Measurements from ENCODE around the gene ZBTB44.
"Not testable (repeated sequence)": the region's sequence is repeated elsewhere in the genome, so short reads cannot be mapped to it uniquely, and the experiment has no call there.

The ZBTB44 gene

GRCh38 chr11:130308886-130309285 lies 5.8 kb downstream of the ZBTB44 start:
- Histone ChIP-seq H3K27me3 (ENCODE audit: control insufficient read depth in 1 of 2, insufficient read depth in 2 of 2, low read length in 2 of 2) (no peaks in the 10 kb centered on the region), H3K36me3 (ENCODE audit: insufficient read depth, low read length) (peaks cover 5% of the 10 kb centered on the region), H3K4me1 (ENCODE audit: insufficient read depth, low read length) (peaks cover 34% of the 10 kb centered on the region), H3K4me3 (ENCODE audit: low read depth in 1 of 2, low read length in 2 of 2) (no peak overlapping the region), H3K9ac (ENCODE audit: low read length) (no peak overlapping the region), H3K27ac (ENCODE audit: low read depth, low read length) (no peak overlapping the region), H3K9me3 (ENCODE audit: low read length) (no peaks in the 10 kb centered on the region)

GRCh38 chr11:130308059-130308458 lies 6.7 kb downstream of the ZBTB44 start:
- Histone ChIP-seq H3K4me1 (ENCODE audit: insufficient read depth, low read length) (peaks cover 30% of the 10 kb centered on the region), H3K4me3 (ENCODE audit: low read depth in 1 of 2, low read length in 2 of 2) (no peak overlapping the region), H3K27ac (ENCODE audit: low read depth, low read length) (no peak overlapping the region), H3K27me3 (ENCODE audit: control insufficient read depth in 1 of 2, insufficient read depth in 2 of 2, low read length in 2 of 2) (no peaks in the 10 kb centered on the region), H3K36me3 (ENCODE audit: insufficient read depth, low read length) (peaks cover 5% of the 10 kb centered on the region), H3K9me3 (ENCODE audit: low read length) (no peaks in the 10 kb centered on the region), H3K9ac (ENCODE audit: low read length) (no peak overlapping the region)

- Histone ChIP-seq H3K4me3 (ENCODE audit: low read depth in 1 of 2, low read length in 2 of 2) (no peak overlapping the region), H3K4me1 (ENCODE audit: insufficient read depth, low read length) (peaks cover 15% of the 10 kb centered on the region), H3K36me3 (ENCODE audit: insufficient read depth, low read length) (peaks cover 5% of the 10 kb centered on the region), H3K27me3 (ENCODE audit: control insufficient read depth in 1 of 2, insufficient read depth in 2 of 2, low read length in 2 of 2) (no peaks in the 10 kb centered on the region), H3K27ac (ENCODE audit: low read depth, low read length) (no peak overlapping the region), H3K9ac (ENCODE audit: low read length) (no peak overlapping the region), H3K9me3 (ENCODE audit: low read length) (no peaks in the 10 kb centered on the region)
These were observed 10.1 kb downstream of the ZBTB44 start for GRCh38 chr11:130304651-130305050.

- Histone ChIP-seq H3K9me3 (ENCODE audit: low read length) (no peaks in the 10 kb centered on the region), H3K9ac (ENCODE audit: low read length) (no peak overlapping the region), H3K27me3 (ENCODE audit: control insufficient read depth in 1 of 2, insufficient read depth in 2 of 2, low read length in 2 of 2) (no peaks in the 10 kb centered on the region), H3K4me3 (ENCODE audit: low read depth in 1 of 2, low read length in 2 of 2) (no peak overlapping the region), H3K27ac (ENCODE audit: low read depth, low read length) (no peak overlapping the region), H3K36me3 (ENCODE audit: insufficient read depth, low read length) (no peaks in the 10 kb centered on the region), H3K4me1 (ENCODE audit: insufficient read depth, low read length) (peaks cover 9% of the 10 kb centered on the region)
These were observed 13.7 kb downstream of the ZBTB44 start for GRCh38 chr11:130301002-130301401.

- Histone ChIP-seq H3K4me3 (ENCODE audit: low read depth in 1 of 2, low read length in 2 of 2) (no peak overlapping the region), H3K27me3 (ENCODE audit: control insufficient read depth in 1 of 2, insufficient read depth in 2 of 2, low read length in 2 of 2) (no peaks in the 10 kb centered on the region), H3K27ac (ENCODE audit: low read depth, low read length) (no peak overlapping the region), H3K9me3 (ENCODE audit: low read length) (no peaks in the 10 kb centered on the region), H3K4me1 (ENCODE audit: insufficient read depth, low read length) (peaks cover 9% of the 10 kb centered on the region), H3K36me3 (ENCODE audit: insufficient read depth, low read length) (no peaks in the 10 kb centered on the region), H3K9ac (ENCODE audit: low read length) (no peak overlapping the region)
These were observed 14.2 kb downstream of the ZBTB44 start for GRCh38 chr11:130300567-130300966.

DNA sequence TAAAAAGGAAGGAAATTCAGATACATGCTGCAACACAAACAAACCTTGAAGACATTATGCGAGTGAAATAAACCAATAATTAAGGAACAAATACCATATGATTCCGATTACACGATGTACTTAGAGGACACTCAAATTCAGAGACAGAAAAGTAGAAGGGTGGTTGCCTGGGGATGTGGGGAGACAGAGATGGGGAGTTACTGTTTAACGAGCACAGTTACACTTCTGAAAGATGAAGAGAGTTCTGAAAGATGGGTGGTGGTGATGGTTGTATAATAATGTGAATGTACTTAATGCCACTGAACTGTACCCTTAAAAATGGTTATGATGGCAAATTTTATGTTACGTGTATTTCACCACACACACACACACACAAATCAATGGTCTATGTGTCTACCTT lies 14.7 kb downstream of the ZBTB44 start:
- Histone ChIP-seq H3K27ac (ENCODE audit: low read depth, low read length) (no peak overlapping the region), H3K36me3 (ENCODE audit: insufficient read depth, low read length) (no peaks in the 10 kb centered on the region), H3K27me3 (ENCODE audit: control insufficient read depth in 1 of 2, insufficient read depth in 2 of 2, low read length in 2 of 2) (no peaks in the 10 kb centered on the region), H3K4me1 (ENCODE audit: insufficient read depth, low read length) (peaks cover 9% of the 10 kb centered on the region), H3K4me3 (ENCODE audit: low read depth in 1 of 2, low read length in 2 of 2) (no peak overlapping the region), H3K9ac (ENCODE audit: low read length) (no peak overlapping the region), H3K9me3 (ENCODE audit: low read length) (no peaks in the 10 kb centered on the region)

DNA sequence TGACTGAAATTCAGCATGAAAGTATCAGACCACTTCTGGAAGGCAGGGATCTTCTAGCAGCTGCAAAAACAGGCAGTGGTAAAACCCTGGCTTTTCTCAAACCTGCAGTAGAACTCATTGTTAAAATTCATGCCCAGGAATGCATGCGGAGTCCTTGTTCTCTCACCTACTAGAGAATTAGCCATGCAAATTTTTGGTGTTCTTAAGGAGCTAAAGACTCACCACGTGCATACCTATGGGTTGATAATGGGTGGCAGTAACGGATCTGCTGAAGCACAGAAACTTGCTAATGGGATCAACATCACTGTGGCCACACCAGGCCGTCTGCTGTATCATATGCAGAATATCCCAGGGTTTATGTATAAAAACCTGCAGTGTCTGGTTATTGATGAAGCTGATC lies 19.1 kb downstream of the ZBTB44 start:
- Histone ChIP-seq H3K4me3 (ENCODE audit: low read depth in 1 of 2, low read length in 2 of 2) (no peak overlapping the region), H3K9me3 (ENCODE audit: low read length) (no peaks in the 10 kb centered on the region), H3K27me3 (ENCODE audit: control insufficient read depth in 1 of 2, insufficient read depth in 2 of 2, low read length in 2 of 2) (no peaks in the 10 kb centered on the region), H3K36me3 (ENCODE audit: insufficient read depth, low read length) (no peaks in the 10 kb centered on the region), H3K27ac (ENCODE audit: low read depth, low read length) (no peak overlapping the region), H3K9ac (ENCODE audit: low read length) (no peak overlapping the region), H3K4me1 (ENCODE audit: insufficient read depth, low read length) (peaks cover 5% of the 10 kb centered on the region)

DNA sequence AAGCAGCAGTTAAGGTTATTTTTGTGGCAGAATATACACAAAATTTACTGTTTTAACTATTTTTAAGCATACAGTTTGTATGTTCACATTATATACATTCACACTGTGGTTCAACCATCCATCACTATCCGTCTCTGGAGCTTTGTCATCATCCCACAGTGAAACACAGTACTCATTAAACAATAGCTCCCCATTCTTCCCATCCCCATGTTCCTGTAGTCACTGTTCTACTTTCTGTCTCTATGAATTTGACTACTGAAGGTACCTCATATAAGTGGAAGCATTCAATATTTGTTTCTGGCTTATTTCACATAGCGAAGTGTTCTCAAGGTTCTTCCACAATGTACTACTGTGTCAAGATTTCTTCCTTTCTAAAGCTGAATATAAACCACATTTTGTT lies 32.6 kb downstream of the ZBTB44 start:
- Histone ChIP-seq H3K9me3 (ENCODE audit: low read length) (peaks cover 3% of the 10 kb centered on the region), H3K27ac (ENCODE audit: low read depth, low read length) (no peak overlapping the region), H3K27me3 (ENCODE audit: control insufficient read depth in 1 of 2, insufficient read depth in 2 of 2, low read length in 2 of 2) (no peaks in the 10 kb centered on the region), H3K4me1 (ENCODE audit: insufficient read depth, low read length) (no peaks in the 10 kb centered on the region), H3K9ac (ENCODE audit: low read length) (no peak overlapping the region), H3K36me3 (ENCODE audit: insufficient read depth, low read length) (no peaks in the 10 kb centered on the region), H3K4me3 (ENCODE audit: low read depth in 1 of 2, low read length in 2 of 2) (no peak overlapping the region)

DNA sequence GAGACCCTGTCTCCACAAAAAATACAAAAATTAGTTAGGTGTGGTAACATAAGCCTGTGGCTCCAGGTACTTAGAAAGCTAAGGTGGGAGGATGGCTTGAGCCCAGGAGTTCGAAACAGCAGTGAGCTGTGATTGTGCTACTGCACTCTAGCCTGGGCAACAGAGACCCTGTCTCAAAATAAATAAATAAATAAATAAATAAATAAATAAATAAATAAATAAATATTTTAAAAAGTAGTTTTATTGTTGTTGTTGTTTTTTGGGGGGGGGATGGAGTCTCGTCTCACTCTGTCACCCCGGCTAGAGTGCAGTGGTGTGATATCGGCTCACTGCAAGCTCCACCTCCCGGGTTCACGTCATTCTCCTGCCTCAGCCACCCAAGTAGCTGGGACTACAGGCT lies 33.4 kb downstream of the ZBTB44 start:
- H3K4me3 ChIP-seq (ENCODE audit: low read depth in 1 of 2, low read length in 2 of 2); H3K4me1 ChIP-seq (ENCODE audit: insufficient read depth, low read length); H3K9ac ChIP-seq (ENCODE audit: low read length); H3K36me3 ChIP-seq (ENCODE audit: insufficient read depth, low read length); H3K27me3 ChIP-seq (ENCODE audit: control insufficient read depth in 1 of 2, insufficient read depth in 2 of 2, low read length in 2 of 2); H3K27ac ChIP-seq (ENCODE audit: low read depth, low read length); H3K9me3 ChIP-seq (ENCODE audit: low read length): not testable (repeated sequence)

DNA sequence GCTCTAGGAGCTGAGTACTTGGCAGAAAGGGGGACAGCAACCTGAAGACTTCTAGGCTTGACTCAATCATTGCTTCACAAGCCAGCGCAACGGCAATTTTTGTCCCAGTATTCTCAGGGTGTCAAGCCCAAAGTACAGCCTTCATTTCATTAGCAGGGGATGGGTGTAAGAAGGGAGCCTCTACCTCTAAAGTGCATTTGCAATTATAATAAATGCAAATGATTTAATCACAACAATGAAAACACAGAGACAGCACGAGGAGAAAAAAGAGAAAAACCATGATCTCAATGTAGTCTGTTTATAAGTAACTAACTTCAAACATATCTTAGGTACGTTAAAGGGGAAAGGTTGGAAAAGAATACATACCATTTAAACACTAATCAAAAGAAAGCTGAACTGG lies 34.7 kb downstream of the ZBTB44 start:
- no peaks in the 10 kb centered on the region for H3K27me3 ChIP-seq (ENCODE audit: control insufficient read depth in 1 of 2, insufficient read depth in 2 of 2, low read length in 2 of 2)
- H3K4me3 ChIP-seq (ENCODE audit: low read depth in 1 of 2, low read length in 2 of 2) = no peak overlapping the region

DNA sequence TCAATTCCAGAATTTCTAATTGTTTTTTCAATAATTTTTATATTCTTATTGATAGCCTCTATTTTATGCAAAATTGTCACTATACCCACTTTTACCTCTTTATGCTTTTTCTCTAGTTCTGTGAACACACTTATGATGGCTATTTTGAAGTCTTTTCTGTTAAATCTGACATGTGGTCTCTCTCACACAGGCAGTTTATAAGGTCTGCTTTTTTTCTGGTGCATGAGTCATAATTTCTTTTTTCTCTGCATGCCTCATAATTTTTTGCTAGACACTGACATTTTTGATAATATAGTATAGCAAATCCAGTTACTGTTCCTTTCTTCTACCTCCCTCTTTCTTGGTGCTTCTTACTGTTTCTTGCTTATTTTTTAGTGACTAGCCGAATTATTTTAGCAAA lies 36.0 kb downstream of the ZBTB44 start:
- Histone ChIP-seq H3K36me3 (ENCODE audit: insufficient read depth, low read length) (no peaks in the 10 kb centered on the region), H3K27ac (ENCODE audit: low read depth, low read length) (no peak overlapping the region), H3K4me3 (ENCODE audit: low read depth in 1 of 2, low read length in 2 of 2) (no peak overlapping the region), H3K9ac (ENCODE audit: low read length) (no peak overlapping the region), H3K9me3 (ENCODE audit: low read length) (peaks cover 3% of the 10 kb centered on the region), H3K4me1 (ENCODE audit: insufficient read depth, low read length) (no peaks in the 10 kb centered on the region), H3K27me3 (ENCODE audit: control insufficient read depth in 1 of 2, insufficient read depth in 2 of 2, low read length in 2 of 2) (no peaks in the 10 kb centered on the region)

More for the DNA sequence above, 34.7 kb downstream of the ZBTB44 start:
- peaks cover 3% of the 10 kb centered on the region for H3K9me3 ChIP-seq (ENCODE audit: low read length)
- no peak overlapping the region for H3K9ac ChIP-seq (ENCODE audit: low read length)
- H3K36me3 ChIP-seq (ENCODE audit: insufficient read depth, low read length) = no peaks in the 10 kb centered on the region
- H3K27ac ChIP-seq (ENCODE audit: low read depth, low read length) = no peak overlapping the region
- no peaks in the 10 kb centered on the region for H3K4me1 ChIP-seq (ENCODE audit: insufficient read depth, low read length)

GRCh38 chr11:130278151-130278550 lies 36.6 kb downstream of the ZBTB44 start:
- Histone ChIP-seq H3K9me3 (ENCODE audit: low read length) (peaks cover 3% of the 10 kb centered on the region), H3K4me1 (ENCODE audit: insufficient read depth, low read length) (no peaks in the 10 kb centered on the region), H3K4me3 (ENCODE audit: low read depth in 1 of 2, low read length in 2 of 2) (no peak overlapping the region), H3K27me3 (ENCODE audit: control insufficient read depth in 1 of 2, insufficient read depth in 2 of 2, low read length in 2 of 2) (no peaks in the 10 kb centered on the region), H3K27ac (ENCODE audit: low read depth, low read length) (no peak overlapping the region), H3K9ac (ENCODE audit: low read length) (no peak overlapping the region), H3K36me3 (ENCODE audit: insufficient read depth, low read length) (no peaks in the 10 kb centered on the region)

Data from muscle layer of colon (tissue), 2 donors.